GM19463 (cell line): ENCODE results near the gene SIT1.

Experiments
- ATAC-seq: cut with Tn5 transposase; IDR thresholded peaks from one replicate; pipeline ENCODE4 v1.9.1; 2021; ENCODE audit warnings: mild to moderate bottlenecking, moderate library complexity; ENCODE audit not compliant: unreplicated experiment

The SIT1 gene

GRCh38 chr9:35682520-35683315, 32.0 kb upstream of the SIT1 start:
- ATAC-seq = no peak

GRCh38 chr9:35682051-35682450, 31.3 kb upstream of the SIT1 start:
- ATAC-seq = no peak

GRCh38 chr9:35681341-35682002, 30.7 kb upstream of the SIT1 start:
- ATAC-seq = no peak

- peak; percentile 83 for ATAC-seq
Observed at GRCh38 chr9:35680331-35681105, 29.8 kb upstream of the SIT1 start.

- no peak for ATAC-seq
Observed at GRCh38 chr9:35679766-35680330, 29.1 kb upstream of the SIT1 start.

GRCh38 chr9:35679091-35679490, 28.4 kb upstream of the SIT1 start:
- no peak for ATAC-seq

- peak; percentile 33 for ATAC-seq
Observed at GRCh38 chr9:35675732-35676392, 25.1 kb upstream of the SIT1 start.

- ATAC-seq = no peak
Observed at GRCh38 chr9:35675204-35675603, 24.5 kb upstream of the SIT1 start.

GRCh38 chr9:35674025-35674361, 23.3 kb upstream of the SIT1 start:
- ATAC-seq = no peak

GRCh38 chr9:35673132-35674024, 22.6 kb upstream of the SIT1 start, which contains the start of gene CA9:
TSS of gene CA9 (plus strand) at chr9:35673928. CDS start at chr9:35673960, 32 bp downstream.
- no peak for ATAC-seq

GRCh38 chr9:35669331-35670145, 18.8 kb upstream of the SIT1 start:
- no peak for ATAC-seq

GRCh38 chr9:35667939-35668338, 17.2 kb upstream of the SIT1 start:
- no peak for ATAC-seq

GRCh38 chr9:35666549-35666948, 15.8 kb upstream of the SIT1 start:
- no peak for ATAC-seq

GRCh38 chr9:35666045-35666444, 15.3 kb upstream of the SIT1 start:
- ATAC-seq = no peak

- no peak for ATAC-seq
Observed at GRCh38 chr9:35665471-35665818, 14.7 kb upstream of the SIT1 start.

- peak; percentile 88 for ATAC-seq
Observed at GRCh38 chr9:35664531-35665470, 14.1 kb upstream of the SIT1 start, which contains the start of gene ARHGEF39. TSS of gene ARHGEF39 (minus strand) at chr9:35665195. CDS start at chr9:35665169, 26 bp downstream.

- ATAC-seq = no peak
Observed at GRCh38 chr9:35662437-35662836, 11.7 kb upstream of the SIT1 start.
